Endothelial cell of umbilical vein (primary cell): Measurements from ENCODE around the gene KITLG. TPM values are rescaled to one million over a fixed set of nuclear protein-coding genes. Genes with fewer than 3 reads are reported as not detected.

ENCODE experiments used
- BruUV-seq: library from RNA; stranded (reverse); fragments of 400-500 nt; replicated peaks from 2 replicates; lab custom pipeline; 2021; lab: Mats Ljungman, UMichigan
- CTCF ChIA-PET: fragments of 300-600, 350-600 bp; sonication (Branson Sonifier 250); formaldehyde crosslinking; loops from one replicate; lab custom pipeline; 2021; ENCODE audit warnings: antibody characterized with exemption, inconsistent platforms; lab: Charles Lee
- POLR2A ChIA-PET: fragments of 300-600, 350-600 bp; sonication (Branson Sonifier 250); formaldehyde crosslinking; loops from one replicate; lab custom pipeline; 2021; ENCODE audit warnings: antibody characterized with exemption, inconsistent platforms; lab: Charles Lee
- DNase-seq: peaks from one replicate; pipeline ENCODE4 v3.0.0-alpha.2; 2011; ENCODE audit warnings: low read depth, low spot score
- FAIRE-seq: peaks from 2 replicates; lab custom pipeline; 2011; peaks lifted over from hg19 to GRCh38; lab: Jason Lieb, UNC
- H2AFZ ChIP-seq: 2 replicates; pipeline ENCODE4 v1.6.0; 2012; ENCODE audit warnings: low read depth, low read length, control low read depth, inconsistent platforms
- H3K27ac ChIP-seq: 2 replicates; pipeline ENCODE4 v1.5.1; 2011; ENCODE audit warnings: low read depth, mild to moderate bottlenecking, control low read depth, low read length, moderate library complexity; ENCODE audit not compliant: insufficient read depth
- H3K27me3 ChIP-seq, 2 experiments: 2 replicates each; pipeline versions ENCODE4 v1.6.0 to v1.6.1; 2011; ENCODE audit warnings: low read length in 2 of 2, mixed read lengths in 1 of 2; ENCODE audit not compliant: control insufficient read depth in 2 of 2, insufficient read depth in 2 of 2
- H3K36me3 ChIP-seq, 2 experiments: 2 replicates in 1 of 2; 3 replicates in 1 of 2; pipeline ENCODE4 v1.5.1; 2011; ENCODE audit warnings: low read length in 2 of 2, mild to moderate bottlenecking in 1 of 2, moderate library complexity in 1 of 2; ENCODE audit not compliant: control insufficient read depth in 2 of 2, insufficient read depth in 2 of 2; ENCODE audit errors: extremely low read depth in 1 of 2
- H3K4me1 ChIP-seq: 3 replicates; pipeline ENCODE4 v1.5.1; 2011; ENCODE audit warnings: mild to moderate bottlenecking, low read length; ENCODE audit not compliant: control insufficient read depth, insufficient read depth; ENCODE audit errors: extremely low read depth
- H3K4me2 ChIP-seq: 2 replicates; pipeline ENCODE4 v1.6.1; 2011; ENCODE audit warnings: low read length, control low read depth, mixed read lengths; ENCODE audit not compliant: insufficient read depth
- H3K4me3 ChIP-seq, 3 experiments: fragments of 200-600 bp in 1 of 3; sonication (generic), shearing (Covaris generic) in 1 of 3; replicated peaks in 1 of 3; 2 replicates each; pipeline ENCODE4 v1.5.1; 2011 to 2016; ENCODE audit warnings: control low read depth in 3 of 3, low read length in 3 of 3, mild to moderate bottlenecking in 2 of 3, inconsistent platforms in 1 of 3, low read depth in 1 of 3, moderate library complexity in 1 of 3; ENCODE audit not compliant: insufficient read depth in 1 of 3
- H3K79me2 ChIP-seq: 2 replicates; pipeline ENCODE4 v1.6.0; 2012; ENCODE audit warnings: low read length, inconsistent platforms; ENCODE audit not compliant: control insufficient read depth, insufficient read depth
- H3K9ac ChIP-seq: replicated peaks from 2 replicates; pipeline ENCODE3; 2011; ENCODE audit warnings: low read length, control low read depth; ENCODE audit not compliant: insufficient read depth; ENCODE audit errors: extremely low read depth
- H3K9me1 ChIP-seq: replicated peaks from 3 replicates; pipeline ENCODE4 v1.6.0; 2011; ENCODE audit warnings: mild to moderate bottlenecking, low read length; ENCODE audit not compliant: control insufficient read depth, insufficient read depth; ENCODE audit errors: extremely low read depth
- H3K9me3 ChIP-seq: replicated peaks from 2 replicates; pipeline ENCODE4 v1.5.1; 2012; ENCODE audit warnings: low read length, inconsistent platforms; ENCODE audit not compliant: control insufficient read depth, insufficient read depth
- H4K20me1 ChIP-seq: replicated peaks from 2 replicates; pipeline ENCODE3; 2011; ENCODE audit warnings: mild to moderate bottlenecking, low read length; ENCODE audit not compliant: control insufficient read depth, insufficient read depth; ENCODE audit errors: extremely low read depth
- EZH2 ChIP-seq: IDR thresholded peaks from 2 replicates; pipeline ENCODE4 v1.6.1; 2012; ENCODE audit warnings: borderline replicate concordance, low read depth, mild to moderate bottlenecking, moderate library complexity, low read length, inconsistent platforms; ENCODE audit not compliant: severe bottlenecking
- FOS ChIP-seq: IDR thresholded peaks from 2 replicates; pipeline ENCODE4 v1.6.1; 2011; ENCODE audit warnings: mild to moderate bottlenecking, low read length, moderate library complexity, borderline replicate concordance; ENCODE audit not compliant: insufficient read depth
- GATA2 ChIP-seq: IDR thresholded peaks from 2 replicates; pipeline ENCODE4 v1.7.0; 2011; ENCODE audit warnings: low read depth, mild to moderate bottlenecking, moderate library complexity, mixed read lengths, low read length; ENCODE audit not compliant: insufficient read length, insufficient read depth
- JUN ChIP-seq: IDR thresholded peaks from 2 replicates; pipeline ENCODE4 v1.6.1; 2011; ENCODE audit warnings: borderline replicate concordance, low read depth; ENCODE audit not compliant: insufficient read length, insufficient read depth
- MAX ChIP-seq: IDR thresholded peaks from 2 replicates; pipeline ENCODE4 v1.6.1; 2011; ENCODE audit not compliant: insufficient read depth, insufficient read length
- MYC ChIP-seq: IDR thresholded peaks from one replicate; pipeline ENCODE4 v1.6.1; 2011; ENCODE audit warnings: mild to moderate bottlenecking, low read depth, low read length
- POLR2A ChIP-seq: IDR thresholded peaks from 2 replicates; pipeline ENCODE4 v1.6.1; 2012; ENCODE audit warnings: low read depth, mild to moderate bottlenecking, control low read depth, low read length
- POLR2AphosphoS5 ChIP-seq: IDR thresholded peaks from 2 replicates; pipeline ENCODE4 v1.6.1; 2012; ENCODE audit warnings: low read depth, mild to moderate bottlenecking, control low read depth, low read length, moderate library complexity; ENCODE audit not compliant: insufficient read depth
- dilution Hi-C: fragments of 300-500 bp; cut with MboI; formaldehyde crosslinking; loops from one replicate; pipeline ENCODE4 v1.15.0; 2019; ENCODE audit warnings: low sequenced_read_pairs; ENCODE audit not compliant: extremely low pct_ligation_motif_present
- intact Hi-C: fragments of 100-400 bp; cut with micrococcal nuclease; formaldehyde crosslinking; loops from one replicate; pipeline ENCODE4 v1.10.0; 2022
- polyA plus RNA-seq, 4 experiments: library from polyadenylated mRNA; depleted of rRNA in 3 of 4; stranded (reverse) in 3 of 4; unstranded in 1 of 4; fragments of >200 nt; gene quantifications; 2 replicates each; pipeline versions ENCODE4 v1.2.1 to v1.2.3, GENCODE V29; 2011 to 2012; ENCODE audit warnings: missing spikeins in 1 of 4
- total RNA-seq: library from RNA; stranded (reverse); gene quantifications from 2 replicates; pipeline ENCODE4 v1.2.3, GENCODE V29; 2021

KITLG gene
- total and polyA plus RNA-seq, 2 donors (not counting 3 experiments of a cell fraction or from before 2014, with no cell fraction given), result 3.8 to 32.5 TPM

GRCh38 chr12:88624911-88625310 is 44.6 kb upstream of the KITLG start:
- ChIA-PET POLR2A (no interaction called here), CTCF (interaction anchor here (1.7 kb wide), 1 partner anchor 9 kb away, joined by 4 read pairs; no protein-coding TSS in a partner anchor)
- Histone ChIP-seq H3K4me2 (no peak overlapping the region), H3K9me3 (no peaks in the 10 kb centered on the region), H3K9ac (no peak overlapping the region), H3K4me1 (no peaks in the 10 kb centered on the region), H4K20me1 (no peaks in the 10 kb centered on the region), H2AFZ (no peak overlapping the region), H3K79me2 (no peaks in the 10 kb centered on the region), H3K27ac (no peak overlapping the region), H3K4me3 (no peak overlapping the region), H3K9me1 (no peaks in the 10 kb centered on the region), H3K36me3 (no peaks in the 10 kb centered on the region), H3K27me3 (no peaks in the 10 kb centered on the region)
- dilution Hi-C loops, result no loop called here
- FAIRE-seq (no peak), DNase-seq (no peak)
- no TSS peak for BruUV-seq
- intact Hi-C loops, result no loop called here
- TF ChIP-seq MYC (no peak), FOS (no peak), POLR2A (no peak), MAX (no peak)

- dilution Hi-C loops, result no loop called here
- no peaks in the 10 kb centered on the region for H3K27me3 ChIP-seq
- ChIA-PET CTCF (no interaction called here), POLR2A (no interaction called here)
- no peak for FAIRE-seq
- H3K27ac ChIP-seq, result no peak overlapping the region
- intact Hi-C loops, result no loop called here
- no TSS peak for BruUV-seq
- no peaks in the 10 kb centered on the region for H3K36me3 ChIP-seq
- H3K9me3 ChIP-seq, result no peaks in the 10 kb centered on the region
- no peaks in the 10 kb centered on the region for H3K9me1 ChIP-seq
- DNase-seq, result no peak
- H3K4me3 ChIP-seq, result no peak overlapping the region
- no peak overlapping the region for H3K9ac ChIP-seq
- H3K4me2 ChIP-seq, result no peak overlapping the region
- no peaks in the 10 kb centered on the region for H3K79me2 ChIP-seq
- H2AFZ ChIP-seq, result no peak overlapping the region
- no peaks in the 10 kb centered on the region for H3K4me1 ChIP-seq
- no peaks in the 10 kb centered on the region for H4K20me1 ChIP-seq
- TF ChIP-seq JUN, result no peak
- TF ChIP-seq EZH2, result no peak
- TF ChIP-seq MYC, result no peak
- no peak for TF ChIP-seq GATA2
- no peak for TF ChIP-seq FOS
- no peak for TF ChIP-seq MAX
- TF ChIP-seq POLR2AphosphoS5, result no peak
- no peak for TF ChIP-seq POLR2A
Measured at GRCh38 chr12:88623777-88624548, 43.7 kb upstream of the KITLG start.
